C1 segment of cervical spinal cord (tissue), 14 donors: ENCODE results near the gene ST6GAL1.
"Not testable (repeated sequence)": the region's sequence is repeated elsewhere in the genome, so short reads cannot be mapped to it uniquely, and the experiment has no call there.

ENCODE experiments used
- DNase-seq, 14 donors: peaks; one replicate each; lab custom pipeline; 2025; lab: John Stamatoyannopoulos, UW

The ST6GAL1 gene

DNA sequence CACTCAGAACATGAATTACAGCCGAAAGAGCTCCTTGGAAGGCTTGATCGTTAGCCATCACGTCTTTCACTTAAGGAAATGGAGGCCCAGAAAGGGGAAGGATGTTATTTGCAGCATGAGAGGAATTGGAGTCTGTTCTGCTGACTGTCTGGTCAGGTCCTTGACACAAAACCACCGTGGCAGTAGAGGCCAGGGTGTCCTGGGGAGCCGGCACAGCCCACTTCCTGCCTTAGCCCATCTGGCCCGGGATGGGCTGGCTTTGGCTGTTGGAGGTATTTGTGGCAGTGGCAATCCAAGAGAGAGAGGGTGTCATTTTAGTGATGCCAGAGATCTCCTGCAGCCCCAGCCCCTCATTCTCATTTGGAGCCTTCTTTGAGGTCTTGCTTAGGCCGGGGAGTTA, 37.4 kb downstream of the ST6GAL1 start:
- peak in 4 of 14 donors; percentile 35 to 45 (median 42) for DNase-seq

DNA sequence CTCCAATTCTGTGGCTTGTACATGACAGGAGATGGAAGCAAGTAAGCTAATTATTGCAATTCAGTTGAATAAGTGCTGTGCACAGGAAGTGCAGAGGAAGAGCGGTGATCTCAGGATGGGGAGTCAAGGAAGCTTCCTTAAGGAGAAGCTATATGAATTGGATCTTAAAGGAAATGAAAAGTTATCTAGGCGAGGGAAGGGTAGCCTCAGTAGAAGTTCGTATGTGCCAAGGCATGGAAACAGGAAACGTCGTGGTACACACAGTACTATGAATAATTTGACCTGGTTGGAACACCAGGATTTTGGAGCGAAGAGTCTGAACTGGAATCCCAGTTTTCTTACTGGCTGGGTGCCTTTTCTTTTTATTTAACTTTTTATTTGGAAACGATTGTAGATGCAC, 39.3 kb downstream of the ST6GAL1 start:
- DNase-seq, result no peak

DNA sequence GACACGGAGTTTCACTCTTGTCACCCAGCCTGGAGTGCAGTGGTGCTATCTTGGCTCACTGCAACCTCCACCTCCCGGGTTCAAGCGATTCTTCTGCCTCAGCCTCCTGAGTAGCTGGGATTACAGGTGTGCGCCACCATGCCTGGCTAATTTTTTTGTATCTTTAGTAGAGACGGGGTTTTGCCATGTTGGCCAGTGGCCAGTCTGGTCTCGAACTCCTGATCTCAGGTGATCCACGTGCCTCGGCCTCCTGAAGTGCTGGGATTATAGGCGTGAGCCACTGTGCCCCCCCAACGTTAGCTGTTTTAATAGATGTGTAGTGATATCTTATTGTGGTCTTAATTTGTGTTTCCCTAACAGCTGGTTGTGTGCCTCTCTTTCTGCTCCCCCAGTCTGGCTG, 40.8 kb downstream of the ST6GAL1 start:
- DNase-seq, result not testable (repeated sequence)

DNA sequence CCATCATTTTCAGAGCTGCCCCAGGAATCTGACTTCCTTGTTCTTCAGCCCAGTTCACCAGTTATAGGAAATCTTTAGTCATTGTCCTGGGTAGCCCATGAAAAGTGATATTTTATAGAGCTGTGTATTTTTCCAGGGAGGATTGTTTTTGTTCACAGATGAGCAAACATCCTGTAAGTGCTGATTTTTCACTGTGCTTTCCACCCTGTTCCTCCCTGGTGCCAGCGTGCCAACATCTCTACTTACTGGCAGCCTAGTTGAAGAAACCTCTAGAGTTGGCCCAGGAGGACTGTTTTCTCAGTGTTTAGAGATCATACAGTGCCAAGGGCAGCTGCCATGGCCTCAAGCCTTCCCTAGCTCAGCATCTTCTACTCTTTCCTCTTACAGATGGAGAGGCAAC, 41.3 kb downstream of the ST6GAL1 start:
- peak in 6 of 14 donors; percentile 15 to 59 (median 30) for DNase-seq

DNA sequence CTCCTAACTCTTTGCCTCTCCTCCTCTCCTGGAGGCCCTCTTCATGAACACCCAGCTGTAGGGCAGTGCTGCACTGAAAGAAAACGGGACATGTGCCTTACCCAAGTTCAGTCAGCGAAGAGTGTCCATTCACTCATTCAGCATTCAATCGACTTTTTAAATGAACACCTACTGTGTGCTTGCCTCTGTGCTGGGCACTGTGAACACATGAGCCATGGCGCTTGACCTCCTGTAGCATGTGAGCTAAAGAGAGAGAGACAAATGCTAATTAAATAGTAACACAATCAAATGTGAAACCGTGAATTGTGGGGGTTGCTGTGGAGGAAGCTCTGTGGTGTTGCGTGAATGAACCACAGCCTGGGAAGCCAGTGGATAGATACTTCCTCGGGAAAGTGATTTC, 43.4 kb downstream of the ST6GAL1 start:
- no peak for DNase-seq

DNA sequence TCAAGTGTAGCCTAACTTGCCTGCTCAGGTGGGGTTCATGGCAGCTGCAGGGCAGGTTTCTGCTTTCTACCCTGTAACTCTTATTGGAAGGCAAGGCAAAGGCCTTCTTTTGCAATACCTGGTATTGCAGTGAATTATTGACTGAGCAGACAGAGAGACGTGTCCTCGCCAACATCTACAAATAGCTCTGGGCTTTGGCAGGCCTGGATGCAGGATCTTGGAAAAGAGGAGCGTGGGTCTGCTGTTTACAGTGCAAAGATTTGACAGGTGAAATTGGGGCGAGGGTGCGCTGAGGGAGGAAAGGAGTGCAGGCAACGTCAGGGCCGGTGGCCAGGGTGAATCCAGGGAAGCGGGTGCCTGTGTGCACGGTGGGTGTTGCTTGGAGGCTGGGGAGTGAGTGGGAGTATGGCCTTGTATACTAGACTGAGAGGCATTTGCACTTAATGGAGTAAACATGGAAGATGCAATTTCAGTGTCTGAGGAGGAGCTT, 44.5 kb downstream of the ST6GAL1 start:
- DNase-seq, result no peak

DNA sequence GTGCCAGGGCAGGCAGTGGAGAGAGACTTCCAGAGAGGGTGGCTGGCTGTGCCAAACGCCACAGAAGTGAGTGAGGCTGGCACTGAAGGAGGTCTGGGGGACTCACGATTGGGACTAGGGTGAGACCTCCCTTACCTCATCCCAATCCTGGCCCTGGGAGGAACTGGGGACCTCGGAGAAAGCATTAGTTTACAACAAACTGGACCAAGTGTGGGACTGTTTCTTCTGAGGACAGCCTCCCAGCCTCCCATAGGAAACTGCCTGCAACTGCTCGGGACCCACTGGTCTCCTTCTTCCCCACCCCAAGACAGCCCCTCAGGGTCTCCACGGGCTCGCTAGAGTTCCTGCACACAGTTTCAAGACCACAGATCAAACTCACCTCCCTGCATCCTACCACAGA, 45.4 kb downstream of the ST6GAL1 start:
- no peak for DNase-seq

DNA sequence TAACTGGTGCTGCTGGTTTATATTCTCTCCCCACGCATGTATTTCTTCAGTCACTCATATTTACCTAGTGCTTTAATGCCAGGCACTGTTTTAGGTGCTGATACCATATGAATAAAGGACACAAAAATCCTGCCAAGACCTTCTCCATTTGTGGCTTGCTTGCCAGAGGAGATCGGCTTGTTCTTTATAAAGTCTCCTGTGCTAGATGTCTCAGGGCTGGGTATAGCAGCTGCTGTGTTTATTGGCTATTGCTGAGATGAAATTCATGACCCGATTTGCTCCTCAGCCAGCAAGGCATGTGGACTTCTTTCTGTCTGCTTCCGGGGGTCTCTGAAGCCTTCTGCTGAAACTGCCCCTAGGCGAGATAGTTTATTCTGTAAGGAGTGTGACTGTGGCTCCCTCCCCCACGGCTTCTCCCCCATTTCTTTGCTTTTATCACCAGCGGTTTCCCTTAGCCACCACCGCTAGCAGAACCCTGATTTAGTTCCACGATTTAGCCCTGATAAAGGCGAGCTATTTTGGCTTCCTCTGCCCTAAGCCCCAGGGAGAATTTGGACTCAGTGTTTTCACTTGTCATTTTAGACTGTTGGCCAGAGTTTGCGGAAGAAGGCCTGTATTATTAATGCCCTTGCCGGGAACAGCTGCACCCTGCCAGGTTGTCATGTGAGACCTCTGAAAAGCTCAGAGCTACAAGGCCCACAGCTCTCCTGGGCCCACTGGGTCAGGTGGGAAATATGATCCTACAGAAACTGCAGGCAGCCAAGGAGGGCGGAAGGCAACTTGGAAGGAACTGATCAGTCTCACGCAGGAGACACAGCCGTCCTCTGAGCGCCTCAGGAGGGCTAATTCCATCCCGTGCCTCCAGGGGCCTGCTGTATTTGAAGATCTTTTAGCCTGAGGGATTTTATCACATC, 46.8 kb downstream of the ST6GAL1 start:
- DNase-seq, result peak in 9 of 14 donors; percentile 34 to 80 (median 51)

DNA sequence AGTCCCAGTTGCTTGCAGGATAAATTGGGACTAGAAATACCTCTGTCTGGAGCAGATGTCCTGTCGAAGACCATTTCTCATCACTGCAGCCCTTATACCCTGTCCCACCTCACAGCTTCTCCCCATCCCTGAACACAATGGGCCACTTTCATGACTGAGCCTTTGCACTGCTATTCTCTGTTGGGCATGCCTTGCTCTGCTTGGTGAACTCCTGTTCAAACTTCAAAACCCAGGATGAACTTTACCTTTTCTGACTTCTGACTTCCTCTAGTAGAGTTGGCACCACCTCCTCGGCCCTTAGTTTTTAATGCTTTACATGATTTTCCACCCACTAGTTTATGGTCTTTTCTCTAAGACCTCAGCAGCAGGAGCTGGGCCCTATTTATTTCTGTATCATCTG, 48.4 kb downstream of the ST6GAL1 start:
- no peak for DNase-seq

DNA sequence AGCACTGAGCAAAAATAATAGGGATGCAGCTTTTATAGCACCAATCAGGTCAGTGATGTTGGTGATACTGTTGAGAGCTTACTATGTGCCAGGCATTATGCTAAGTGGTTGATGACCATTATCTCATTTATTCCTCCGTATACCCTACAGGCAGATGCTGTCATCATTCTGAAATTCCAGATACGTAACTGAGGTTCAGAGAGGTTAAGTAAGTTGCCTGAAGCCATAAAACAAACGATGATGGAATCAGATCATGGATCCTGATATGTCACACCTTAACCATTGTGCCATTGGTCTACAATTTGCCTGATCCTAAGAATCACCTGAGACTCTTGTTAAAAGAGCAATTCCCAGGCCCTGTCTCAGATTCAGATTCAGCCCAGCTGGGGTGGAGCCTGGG, 49.5 kb downstream of the ST6GAL1 start:
- DNase-seq, result no peak

DNA sequence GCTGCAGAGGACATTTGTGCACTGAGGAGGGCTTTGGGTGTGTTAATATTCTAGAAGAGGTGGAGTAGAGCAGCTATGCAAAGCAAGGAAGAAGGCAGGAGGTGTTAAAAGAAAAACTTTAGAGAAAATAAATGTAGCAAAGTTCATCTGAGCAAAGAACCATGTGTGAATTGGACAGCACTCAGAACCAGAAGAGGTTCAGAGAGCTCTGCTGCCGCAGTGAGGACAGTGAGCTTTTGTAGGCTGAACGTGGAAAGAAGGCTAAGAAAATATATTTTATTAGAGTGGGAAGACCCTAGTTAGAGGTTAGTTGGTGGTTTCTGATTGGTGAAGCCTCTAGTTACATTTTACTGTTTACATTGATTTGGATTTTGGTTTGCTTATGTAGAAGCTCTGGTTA, 50.7 kb downstream of the ST6GAL1 start:
- no peak for DNase-seq

DNA sequence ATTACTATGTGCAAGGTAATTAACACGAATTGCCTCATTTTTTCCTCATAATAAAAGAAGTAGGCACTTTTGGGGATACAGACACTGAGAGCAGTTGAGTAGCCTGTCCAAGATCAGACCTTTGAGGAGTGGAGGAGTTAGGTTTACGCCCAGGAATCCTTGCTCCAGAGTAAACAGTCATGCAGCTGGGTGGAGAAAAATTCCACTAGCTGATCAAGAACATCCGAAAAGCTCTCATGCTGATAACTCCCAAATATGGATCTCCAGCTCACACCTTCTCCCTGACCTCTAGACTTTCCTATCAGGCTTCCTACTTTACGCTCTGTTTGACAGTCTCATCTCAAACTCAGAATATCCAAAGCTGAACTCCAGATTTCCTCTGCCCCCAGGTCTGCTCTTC, 53.3 kb downstream of the ST6GAL1 start:
- DNase-seq, result no peak

DNA sequence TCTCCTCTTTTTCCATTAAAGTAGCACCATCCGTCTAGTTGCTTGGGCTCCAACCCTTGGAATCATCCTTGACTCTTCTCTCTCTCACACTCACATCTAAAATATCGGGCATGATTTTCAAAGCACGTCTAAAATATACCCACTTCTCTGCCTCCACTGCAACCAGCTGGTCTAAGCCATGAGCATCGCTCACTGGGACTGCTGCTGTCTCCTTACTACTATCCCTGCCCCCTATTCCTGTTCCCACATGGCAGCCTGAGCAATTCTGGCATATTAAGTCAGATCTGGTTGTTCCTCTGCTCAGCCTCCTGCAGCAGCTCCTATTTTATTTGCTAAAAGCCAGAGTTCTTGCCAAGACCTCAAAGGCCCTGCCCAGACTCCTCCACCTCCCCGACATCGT, 53.7 kb downstream of the ST6GAL1 start:
- peak in 1 of 14 donors; percentile 28 for DNase-seq

DNA sequence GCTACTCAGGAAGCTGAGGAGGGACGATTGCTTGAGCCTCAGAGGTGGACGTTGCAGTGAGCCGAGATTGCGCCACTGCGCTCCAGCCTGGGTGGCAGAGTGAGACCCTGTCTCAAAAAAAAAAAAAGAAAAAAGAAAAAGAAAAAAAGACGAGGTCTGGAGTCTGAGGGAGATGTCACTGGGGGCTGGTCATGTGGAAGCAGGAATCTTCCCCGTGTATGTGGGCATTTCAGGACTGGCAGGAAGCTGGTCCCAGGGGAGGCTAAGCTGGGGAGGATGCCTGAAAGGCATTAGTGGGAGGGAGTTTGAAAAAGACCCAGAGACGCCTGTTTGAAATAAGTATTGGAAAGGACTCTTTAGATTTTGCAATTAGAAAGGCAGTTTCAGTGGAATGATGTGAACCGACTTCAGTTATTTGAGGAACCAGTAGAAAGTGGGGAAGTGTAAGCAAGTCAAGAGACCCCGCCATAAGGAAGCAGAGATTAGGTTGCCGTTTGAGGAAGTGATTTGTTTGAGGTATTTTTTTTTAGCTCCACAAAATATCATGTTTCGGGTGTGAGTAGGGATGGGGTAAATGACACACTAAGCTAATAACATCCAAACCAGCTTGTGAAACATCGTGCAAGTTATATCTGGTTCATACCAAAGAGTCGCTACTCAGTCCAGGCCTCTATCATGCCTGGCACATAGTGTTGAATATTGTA, 55.5 kb downstream of the ST6GAL1 start:
- no peak for DNase-seq

DNA sequence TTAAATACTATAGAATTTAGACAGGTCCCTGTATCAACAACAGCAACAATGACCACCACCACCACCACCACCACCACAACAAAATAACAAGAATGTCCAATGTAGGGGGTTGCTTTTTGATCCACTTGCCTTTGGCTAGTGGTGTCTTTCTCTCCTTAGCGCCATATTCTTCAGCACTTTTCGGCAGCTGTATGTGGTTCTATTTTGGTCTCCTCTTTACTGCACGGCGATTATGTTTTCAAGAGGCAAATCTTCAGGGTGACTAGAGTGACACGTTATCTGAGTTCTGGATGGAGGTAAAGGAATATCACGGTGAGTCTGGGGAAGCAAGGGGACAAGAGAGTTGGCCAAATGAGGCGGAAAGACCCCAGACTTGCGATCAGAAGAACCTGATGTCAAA, 56.1 kb downstream of the ST6GAL1 start:
- no peak for DNase-seq

DNA sequence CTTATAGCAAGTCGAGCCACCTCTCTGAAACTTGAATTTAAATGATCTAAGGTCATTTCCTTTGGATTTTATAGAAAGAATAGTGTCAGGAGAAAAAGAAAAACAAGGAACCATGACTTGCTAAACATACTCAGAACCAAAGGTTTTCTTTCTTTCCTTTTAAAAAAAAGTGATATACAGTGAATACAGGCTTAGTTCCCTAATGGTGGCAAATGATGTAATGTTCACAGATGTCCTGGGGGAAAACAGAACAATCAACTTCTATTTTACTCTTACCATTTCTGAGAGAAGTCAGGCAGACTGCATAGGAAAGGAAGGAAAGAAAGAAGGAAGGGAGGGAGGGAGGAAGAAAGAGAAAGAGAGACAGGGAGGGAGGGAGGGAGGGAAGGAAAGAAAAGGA, 56.5 kb downstream of the ST6GAL1 start:
- no peak for DNase-seq

DNA sequence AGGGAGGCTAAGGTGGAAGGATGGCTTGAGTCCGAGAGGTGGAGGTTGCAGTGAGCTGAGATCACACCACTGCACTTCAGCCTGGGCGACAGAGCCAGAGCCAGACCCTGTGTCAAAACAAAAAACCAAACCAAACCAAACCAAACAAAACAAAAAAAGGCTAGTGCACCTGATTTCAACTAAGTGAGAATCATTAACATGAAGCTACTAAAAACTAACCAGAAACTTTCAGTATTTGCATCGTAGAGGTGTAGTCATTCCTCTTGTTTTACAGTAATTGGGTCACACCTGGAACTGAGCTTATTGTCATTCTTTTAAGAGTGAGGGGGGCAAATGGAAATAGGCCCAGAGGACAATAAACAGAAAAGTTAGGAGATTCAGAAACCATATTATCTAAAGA, 58.5 kb downstream of the ST6GAL1 start:
- no peak for DNase-seq

DNA sequence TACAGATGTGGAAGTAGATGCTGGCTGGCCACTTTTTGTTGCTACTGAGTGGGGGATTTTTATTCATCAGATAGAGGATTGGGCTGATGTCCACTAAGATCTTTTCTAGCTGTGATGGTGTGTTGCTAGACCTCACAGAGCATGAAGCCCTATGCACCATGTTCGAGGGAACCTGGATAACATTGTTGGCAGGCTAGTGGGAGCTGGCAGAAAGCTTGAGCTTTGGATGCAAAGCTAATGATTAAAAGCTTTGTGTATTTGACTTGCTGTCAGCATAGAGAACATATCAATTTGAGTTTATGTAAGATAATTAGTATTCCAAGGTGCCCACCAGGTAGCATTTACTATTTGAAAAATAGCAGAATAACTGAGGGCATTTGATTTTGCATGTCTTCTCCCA, 59.1 kb downstream of the ST6GAL1 start:
- no peak for DNase-seq

DNA sequence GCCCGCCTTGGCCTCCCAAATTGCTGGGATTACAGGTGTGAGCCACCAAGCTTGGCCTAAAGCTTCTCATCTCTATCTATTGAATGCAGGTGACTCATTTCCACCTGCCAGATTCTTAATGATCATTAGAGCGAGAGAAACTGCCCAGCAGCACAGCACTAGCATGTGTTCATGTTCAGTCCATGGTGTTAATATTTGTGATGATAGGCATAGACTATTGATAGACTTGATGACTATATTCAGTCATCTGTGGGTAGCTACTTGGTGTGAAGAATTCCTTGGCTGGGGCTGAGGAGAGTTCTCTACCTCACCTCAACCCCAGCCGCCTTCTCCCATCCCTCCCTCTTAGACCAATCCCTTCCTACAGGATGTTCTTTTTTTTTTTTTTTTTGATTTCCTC, 60.0 kb downstream of the ST6GAL1 start:
- DNase-seq, result no peak

DNA sequence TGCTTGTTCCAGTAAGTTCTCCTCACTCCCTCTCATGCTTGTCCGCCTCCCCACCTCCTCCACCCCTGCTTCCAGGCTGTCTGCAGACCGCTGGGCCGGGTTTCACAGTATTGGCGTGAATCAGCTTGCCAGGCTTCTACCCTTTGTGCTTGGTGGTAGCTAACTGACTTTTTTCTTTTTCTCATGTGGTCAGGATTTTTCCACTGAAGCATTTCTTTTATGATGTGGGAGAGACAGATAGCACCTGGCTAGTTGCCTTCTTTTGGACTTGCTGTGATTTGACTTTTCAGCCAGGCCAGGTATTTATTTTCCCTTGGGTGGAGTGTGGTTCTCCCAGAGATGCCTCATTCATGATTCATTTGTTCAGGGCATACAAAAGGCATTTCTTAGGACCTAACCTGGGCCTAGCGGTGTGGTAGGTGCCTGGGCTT, 60.6 kb downstream of the ST6GAL1 start:
- DNase-seq, result peak in 4 of 14 donors; percentile 33 to 75 (median 38)

DNA sequence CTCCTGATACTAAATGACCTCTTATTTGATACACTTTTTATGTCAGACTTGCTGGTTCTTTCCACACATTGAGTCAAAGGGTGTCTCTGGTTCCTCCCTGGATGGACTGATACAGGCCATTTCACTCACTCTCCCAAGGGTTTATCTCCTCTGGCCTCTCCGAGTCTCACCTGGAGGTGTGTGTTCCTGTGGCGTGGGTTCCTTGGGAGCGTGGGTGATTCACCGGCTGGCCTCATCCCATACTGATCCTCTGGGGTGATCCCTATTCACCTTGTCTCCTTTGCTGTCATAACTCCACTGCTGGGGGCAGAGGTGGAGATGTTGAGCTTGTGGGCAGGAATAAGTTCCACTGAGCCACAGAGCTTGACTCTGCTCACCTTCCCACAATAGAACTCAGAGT, 61.1 kb downstream of the ST6GAL1 start:
- no peak for DNase-seq

DNA sequence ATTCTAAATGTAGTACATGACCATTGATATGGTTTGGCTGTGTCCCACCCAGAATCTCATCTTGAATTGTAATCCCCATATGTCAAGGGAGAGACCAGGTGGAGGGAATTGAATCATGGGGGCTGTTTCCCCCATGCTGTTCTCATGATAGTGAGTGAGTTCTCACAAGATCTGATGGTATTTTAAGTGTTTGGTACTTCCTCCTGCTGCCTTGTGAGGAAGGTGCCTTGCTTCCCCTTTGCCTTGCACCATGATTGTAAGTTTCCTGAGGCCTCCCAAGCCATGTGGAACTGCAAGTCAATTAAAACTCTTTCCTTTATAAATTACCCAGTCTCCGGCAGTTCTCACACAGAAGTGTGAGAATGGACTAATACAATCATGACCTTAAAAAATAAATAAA, 61.8 kb downstream of the ST6GAL1 start:
- DNase-seq, result not testable (repeated sequence)
